ENCODE data around the gene MCMBP. TPM values are rescaled to one million over a fixed set of nuclear protein-coding genes. Genes with fewer than 3 reads are reported as not detected.

Gene MCMBP
- total RNA-seq, 2 donors from 2014 or later: 40.1 to 41.0 TPM

DNA sequence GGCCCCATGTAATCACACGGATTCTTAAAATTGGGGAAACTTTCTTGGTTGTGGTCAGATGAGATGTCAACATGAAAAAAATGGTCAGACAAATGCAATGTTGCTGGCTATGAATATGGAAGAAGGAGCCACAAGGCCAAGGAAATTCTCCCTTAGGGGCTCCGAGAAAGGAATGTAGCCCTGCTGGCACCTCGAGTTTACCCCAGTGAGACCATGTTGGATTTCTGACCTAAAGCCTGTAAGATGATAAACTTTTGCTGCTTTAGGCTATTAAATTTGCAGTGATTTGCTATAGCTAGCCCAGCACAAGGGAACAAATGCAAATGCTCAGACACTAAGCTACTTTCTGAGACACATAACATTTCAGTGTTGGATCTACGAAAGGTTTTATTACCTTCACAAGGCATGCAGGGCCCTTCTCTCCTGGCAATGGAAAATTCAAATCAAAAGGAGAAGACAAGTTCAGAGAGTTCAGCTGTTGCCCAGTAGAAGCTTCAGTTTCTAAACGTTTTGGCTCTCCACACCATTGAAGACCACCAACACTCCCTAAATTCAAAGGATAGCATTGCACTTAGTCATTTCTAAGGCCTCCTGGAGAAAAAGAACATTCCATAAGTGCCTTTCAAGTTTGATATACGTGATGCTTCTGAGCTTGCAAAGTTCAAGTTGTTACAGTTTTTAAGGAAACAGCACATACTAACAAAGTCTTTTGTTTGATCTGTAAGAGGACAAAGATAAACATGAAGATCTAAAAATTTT lies 23.4 kb downstream of the MCMBP start:
- ATAC-seq (no peak), DNase-seq (no peak)
- intact Hi-C loops (cut with DNase I, micrococcal nuclease): no loop called here

DNA sequence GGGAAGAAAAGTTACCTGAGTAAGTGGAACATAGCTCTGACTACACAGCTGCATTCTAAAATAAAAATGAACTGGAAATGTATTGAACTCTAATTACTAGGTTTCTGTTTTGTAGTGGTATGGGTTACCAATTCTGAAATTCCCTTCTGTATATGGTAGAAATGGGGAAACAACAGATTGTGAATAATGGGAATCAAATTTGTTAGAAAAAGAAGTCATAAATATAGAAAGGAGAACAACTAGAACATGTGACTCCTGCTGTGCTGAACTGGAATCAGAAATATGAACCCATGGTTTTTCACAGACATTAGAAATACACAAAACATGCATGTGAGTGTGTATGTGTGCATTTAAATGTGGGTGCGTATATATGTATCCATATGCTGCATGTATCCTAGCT lies 27.0 kb downstream of the MCMBP start:
- intact Hi-C loops (cut with DNase I, micrococcal nuclease): no loop called here
- no peak for ATAC-seq
- no peak for DNase-seq

DNA sequence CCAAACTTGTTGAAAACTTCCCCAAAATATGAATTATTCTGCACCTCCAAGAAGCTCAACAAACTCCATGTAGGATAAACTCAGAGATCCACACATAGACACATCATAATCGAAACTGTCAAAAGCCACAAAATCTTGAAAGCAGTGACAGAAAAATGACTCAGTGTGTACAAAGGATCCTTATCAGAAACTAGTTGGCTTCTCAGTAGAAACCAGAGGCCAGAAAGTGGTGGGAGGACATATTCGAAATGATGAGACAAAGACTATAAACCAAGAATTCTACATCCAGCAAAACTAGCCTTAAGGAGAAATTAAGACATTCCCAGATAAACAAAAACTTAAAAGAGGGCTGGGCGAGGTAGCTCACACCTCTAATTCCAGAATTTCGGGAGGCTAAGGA lies 38.5 kb downstream of the MCMBP start:
- DNase-seq (no peak), ATAC-seq (no peak)
- intact Hi-C loops (cut with DNase I, micrococcal nuclease): no loop called here

DNA sequence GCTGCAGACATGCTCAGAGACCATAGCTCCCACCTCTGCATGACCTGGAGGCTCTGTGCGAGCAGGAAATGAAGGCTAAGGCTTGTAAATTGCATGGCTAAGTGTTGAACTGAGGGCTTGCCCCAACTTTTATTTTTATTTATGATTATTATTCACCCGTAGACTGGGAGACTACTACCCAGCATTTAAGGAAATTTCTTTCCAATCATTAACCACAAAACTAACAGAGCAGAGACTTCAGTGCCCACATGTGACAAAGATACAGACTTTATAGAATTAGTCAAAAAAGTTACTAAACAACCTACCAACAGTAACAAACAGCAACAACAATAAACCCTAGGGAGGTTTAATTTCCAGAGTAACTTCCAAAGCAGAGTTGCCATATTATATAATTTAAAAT lies 39.7 kb downstream of the MCMBP start:
- DNase-seq (no peak), ATAC-seq (no peak)
- intact Hi-C loops (cut with DNase I, micrococcal nuclease): no loop called here

DNA sequence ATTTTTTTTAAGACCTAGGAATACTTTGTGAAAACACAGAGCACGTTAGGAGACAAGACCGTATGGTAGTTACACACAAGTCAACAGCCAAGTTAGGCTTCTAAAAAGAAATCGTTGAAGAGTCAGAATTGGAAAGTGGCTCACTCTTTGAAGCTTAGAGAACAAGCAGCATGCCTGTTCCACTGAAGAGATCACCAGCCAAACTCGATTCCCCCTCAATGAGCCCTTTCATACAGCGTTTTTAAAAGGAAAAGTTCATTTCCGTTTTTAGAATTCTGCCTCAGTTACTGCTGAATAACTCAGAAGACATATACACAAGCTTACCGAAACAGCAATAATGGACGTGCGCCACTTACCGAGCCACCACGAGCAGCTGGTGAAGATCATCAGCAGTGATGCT lies 41.0 kb downstream of the MCMBP start:
- intact Hi-C loops (cut with DNase I, micrococcal nuclease): no loop called here
- ATAC-seq (no peak), DNase-seq (no peak)

DNA sequence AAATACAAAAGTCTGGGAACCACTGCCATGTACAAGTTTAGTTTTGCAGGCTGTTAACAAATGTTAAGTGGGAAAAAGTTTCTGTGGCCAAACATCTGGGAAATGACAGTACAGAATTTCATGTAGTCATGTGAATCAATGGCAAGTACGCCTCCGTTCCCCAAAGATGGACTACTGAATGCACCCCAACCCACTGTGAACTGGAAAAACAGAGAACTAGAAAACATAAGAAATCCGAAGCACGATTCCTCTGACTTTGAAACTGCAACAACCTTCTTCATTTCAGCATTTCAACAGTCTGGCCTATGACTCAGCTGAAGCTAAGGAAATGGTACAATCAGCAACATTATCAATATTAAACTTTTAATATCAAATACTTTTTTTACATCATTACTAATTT lies 41.8 kb downstream of the MCMBP start:
- DNase-seq (no peak), ATAC-seq (no peak)
- intact Hi-C loops (cut with DNase I, micrococcal nuclease): no loop called here

DNA sequence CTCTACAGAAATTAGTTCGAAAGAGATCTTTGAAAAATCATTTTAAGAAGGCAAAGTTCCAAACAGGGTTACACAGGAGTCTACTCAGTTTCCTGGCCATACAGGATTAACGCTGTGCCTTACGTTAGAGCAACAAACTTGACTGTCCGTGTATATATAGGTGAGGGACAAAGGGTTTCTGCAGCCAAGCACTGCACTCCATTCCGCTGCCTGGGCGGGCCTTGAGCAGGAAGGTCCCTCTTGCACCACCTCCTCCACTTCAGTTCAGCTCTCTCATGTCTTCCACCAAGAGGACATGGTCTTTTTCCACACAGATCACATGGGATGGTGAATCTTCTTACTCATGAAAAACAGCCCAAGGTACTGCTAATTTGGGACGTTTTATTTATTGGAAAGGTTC lies 43.2 kb downstream of the MCMBP start:
- DNase-seq (no peak), ATAC-seq (no peak)
- intact Hi-C loops (cut with DNase I, micrococcal nuclease): no loop called here

DNA sequence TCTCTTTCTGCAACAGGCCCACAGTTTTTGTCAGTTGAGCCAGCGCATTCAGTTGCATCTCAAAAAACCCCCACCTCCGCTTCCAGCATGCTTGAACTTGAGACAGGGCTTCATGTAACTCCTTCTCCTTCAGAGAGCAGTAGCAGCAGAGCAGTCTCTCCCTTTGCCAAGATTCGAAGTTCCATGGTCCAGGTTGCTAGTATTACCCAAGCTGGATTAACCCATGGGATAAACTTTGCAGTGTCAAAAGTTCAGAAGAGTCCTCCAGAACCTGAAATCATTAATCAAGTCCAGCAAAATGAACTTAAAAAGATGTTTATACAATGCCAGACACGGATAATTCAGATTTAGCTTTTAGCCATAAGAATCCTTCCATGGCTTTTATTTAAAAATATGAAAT lies 45.2 kb downstream of the MCMBP start:
- intact Hi-C loops (cut with DNase I, micrococcal nuclease): no loop called here
- no peak for ATAC-seq
- DNase-seq: no peak

DNA sequence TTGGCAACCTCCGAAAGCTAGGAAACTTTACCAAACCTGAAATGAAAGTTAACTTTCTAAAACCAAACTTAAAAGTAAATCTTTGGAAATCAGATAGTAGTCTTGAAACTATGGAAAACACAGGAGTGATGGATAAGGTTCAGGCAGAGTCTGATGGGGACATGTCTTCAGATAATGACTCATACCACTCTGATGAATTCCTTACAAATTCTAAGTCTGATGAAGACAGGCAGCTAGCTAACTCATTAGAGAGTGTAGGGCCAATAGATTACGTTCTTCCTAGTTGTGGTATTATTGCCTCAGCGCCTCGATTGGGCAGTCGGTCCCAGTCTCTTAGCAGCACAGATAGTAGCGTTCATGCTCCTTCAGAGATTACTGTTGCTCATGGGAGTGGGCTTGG lies 45.9 kb downstream of the MCMBP start:
- ATAC-seq (no peak), DNase-seq (no peak)
- intact Hi-C loops (cut with DNase I, micrococcal nuclease): no loop called here

DNA sequence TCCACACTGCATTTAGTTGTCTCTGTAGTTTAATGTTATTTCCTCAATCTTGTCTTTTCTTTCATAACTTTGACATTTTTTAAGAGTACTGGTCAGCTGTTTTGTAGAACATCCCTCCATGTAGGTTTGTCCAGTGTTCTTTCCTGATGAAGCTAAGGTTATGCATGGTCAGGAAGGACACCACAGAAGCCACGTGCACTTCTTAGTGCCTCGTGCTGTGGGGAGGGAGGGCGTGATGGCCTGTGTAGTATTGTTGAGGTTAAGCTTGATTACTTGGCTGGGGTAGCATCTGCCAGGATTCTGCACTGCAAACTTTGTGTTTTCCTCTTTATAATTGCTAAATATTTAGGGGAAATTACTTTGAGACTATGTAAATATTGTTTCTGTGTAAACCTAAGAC lies 48.3 kb downstream of the MCMBP start:
- ATAC-seq: no peak
- no peak for DNase-seq
- intact Hi-C loops (cut with DNase I, micrococcal nuclease): no loop called here

DNA sequence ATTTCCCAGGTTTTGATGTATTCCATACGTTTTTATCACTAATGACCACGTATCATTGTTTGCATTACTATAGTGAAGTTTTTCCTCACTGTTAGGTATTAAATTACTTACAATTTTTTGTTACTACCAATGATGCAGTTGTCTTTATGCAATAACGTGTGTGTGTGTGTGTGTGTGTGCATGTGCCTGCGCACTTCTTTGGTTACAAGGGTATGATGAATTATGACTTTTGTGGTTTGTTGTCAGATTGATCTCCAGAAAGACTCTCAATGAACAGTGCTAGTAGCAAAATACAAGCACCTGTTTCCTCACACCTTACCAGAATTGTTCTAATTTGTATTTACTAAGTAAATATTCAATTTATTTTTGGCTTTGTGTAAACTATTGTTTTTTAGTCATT lies 51.5 kb downstream of the MCMBP start:
- no peak for ATAC-seq
- DNase-seq: no peak
- intact Hi-C loops (cut with DNase I, micrococcal nuclease): no loop called here

DNA sequence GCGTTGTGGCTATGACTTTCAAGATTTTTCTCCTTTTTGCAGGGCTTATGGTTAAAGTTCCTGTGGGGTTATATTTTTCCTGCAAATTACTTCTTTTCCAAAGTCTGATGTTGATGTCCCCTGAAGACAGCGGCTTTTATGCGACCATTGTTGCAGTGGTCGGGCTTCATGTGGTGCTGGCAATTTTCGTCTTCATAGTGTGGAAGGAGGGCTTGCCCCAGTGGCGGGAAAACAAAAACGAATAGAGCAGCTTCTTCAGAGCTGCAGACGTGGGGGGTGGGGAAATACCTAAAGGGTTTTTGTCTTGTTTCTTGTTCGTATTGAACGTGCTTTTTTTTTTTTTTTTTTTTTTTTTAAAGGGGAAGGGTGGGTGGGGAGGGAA lies 53.8 kb downstream of the MCMBP start:
- intact Hi-C loops (cut with DNase I, micrococcal nuclease): no loop called here
- ATAC-seq (no peak), DNase-seq (no peak)

DNA sequence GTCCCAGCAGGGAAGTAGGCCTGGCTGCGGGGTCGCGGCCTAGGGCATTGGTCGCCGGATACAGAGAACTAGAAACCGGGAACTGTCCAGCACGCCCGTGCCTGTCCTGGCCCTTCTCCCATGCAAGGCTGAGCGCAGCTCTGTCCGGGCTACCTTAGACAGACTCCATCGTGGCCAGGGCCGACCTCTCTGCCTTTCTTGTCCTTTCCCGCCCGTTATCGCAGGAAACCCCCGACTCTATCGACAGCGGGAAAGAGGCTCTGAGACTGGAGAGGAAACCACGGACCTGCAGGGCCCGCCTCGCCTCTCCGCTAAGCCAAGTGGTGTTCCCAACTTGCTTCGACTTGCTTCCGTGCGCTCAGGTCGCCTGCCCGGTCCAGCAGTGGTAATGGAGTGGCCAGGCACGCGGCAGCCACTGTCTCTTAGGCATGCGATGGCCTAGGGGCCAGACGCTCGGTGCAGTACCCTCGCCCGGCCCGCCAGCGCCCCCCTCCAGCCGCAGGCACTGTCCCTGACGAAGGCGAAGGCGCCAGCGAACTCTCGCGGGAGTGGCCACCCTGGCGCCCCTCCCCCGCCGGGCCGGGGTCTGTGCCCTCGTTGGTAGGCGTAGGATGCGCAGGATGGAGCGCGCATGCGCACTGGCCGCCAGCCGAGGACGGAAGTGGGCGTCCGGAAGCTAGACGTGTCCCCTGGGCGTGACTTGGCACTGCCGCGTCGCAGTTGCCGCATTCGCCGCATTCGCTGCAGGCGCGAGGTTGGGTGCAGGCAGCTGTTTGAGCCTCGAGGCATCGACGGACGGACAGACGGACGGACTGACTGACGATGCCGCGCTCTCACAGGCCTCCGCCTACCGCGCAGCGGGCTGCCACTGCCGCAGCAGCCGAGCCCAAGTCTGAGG lies 54.4 kb downstream of the MCMBP start:
- no peak for ATAC-seq
- intact Hi-C loops (cut with DNase I, micrococcal nuclease): no loop called here

DNA sequence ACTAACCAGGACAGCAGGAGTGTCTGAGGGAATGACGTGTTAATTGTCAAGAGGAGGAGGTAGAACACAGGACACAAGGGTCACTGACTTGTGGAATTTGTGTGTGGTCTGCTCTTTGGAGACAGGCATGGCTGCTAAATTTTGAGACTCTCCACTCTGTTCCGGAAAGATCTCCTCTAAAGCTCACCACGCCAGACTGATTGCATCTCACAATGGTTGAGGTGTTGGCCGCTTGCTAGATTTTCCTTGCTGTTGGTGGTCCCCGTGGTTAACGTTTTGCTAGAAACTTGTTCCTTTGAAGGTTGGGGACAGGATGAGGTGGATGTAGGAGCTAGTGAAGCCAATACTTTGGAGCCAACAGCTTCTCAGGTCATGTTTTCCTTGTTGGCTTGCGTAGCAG lies 57.0 kb downstream of the MCMBP start:
- ATAC-seq (no peak), DNase-seq (no peak)
- intact Hi-C loops (cut with DNase I, micrococcal nuclease): no loop called here

More for the DNA sequence above, 54.4 kb downstream of the MCMBP start:
- peak; percentile 15 to 38 for DNase-seq

DNA sequence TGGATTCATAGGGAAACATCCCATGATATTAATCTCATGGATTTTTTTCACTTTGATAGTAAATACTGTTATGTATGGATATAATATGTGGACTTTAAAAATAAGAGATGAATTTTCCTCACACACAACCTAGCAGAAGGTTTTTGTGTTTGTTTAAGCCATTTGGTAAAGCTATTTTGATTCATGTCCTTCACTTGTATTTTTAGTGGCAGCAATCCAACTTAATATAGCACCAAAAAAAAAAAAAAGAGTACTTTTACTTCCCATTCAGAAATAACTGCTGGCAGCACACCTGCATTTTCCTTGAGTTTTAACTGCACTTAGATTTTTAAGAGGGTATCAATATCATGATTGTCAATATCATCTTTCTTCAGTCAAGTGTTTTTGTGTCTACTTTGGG lies 60.0 kb downstream of the MCMBP start:
- intact Hi-C loops (cut with DNase I, micrococcal nuclease): no loop called here
- DNase-seq (no peak), ATAC-seq (no peak)

DNA sequence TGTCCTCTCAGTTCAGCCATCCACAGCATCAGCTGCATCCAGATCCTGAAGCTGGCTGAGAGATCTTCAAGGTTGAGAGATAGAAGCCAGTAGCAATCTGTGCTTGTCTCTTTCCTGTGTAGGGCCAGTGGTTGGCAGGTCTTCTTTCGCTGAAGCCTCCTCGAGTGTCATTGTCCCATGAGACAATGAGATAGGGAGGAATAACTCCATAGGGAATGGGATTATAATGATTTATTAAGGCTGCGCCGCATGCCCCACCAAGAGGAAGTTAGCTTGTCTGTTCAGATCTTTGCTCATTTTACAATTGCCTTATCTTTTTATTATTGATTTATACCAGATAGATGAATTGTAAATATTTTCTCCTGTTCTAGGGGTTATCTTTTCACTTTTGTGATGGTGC lies 61.5 kb downstream of the MCMBP start:
- DNase-seq (no peak), ATAC-seq (peak; percentile 58)
- intact Hi-C loops (cut with DNase I, micrococcal nuclease): no loop called here

DNA sequence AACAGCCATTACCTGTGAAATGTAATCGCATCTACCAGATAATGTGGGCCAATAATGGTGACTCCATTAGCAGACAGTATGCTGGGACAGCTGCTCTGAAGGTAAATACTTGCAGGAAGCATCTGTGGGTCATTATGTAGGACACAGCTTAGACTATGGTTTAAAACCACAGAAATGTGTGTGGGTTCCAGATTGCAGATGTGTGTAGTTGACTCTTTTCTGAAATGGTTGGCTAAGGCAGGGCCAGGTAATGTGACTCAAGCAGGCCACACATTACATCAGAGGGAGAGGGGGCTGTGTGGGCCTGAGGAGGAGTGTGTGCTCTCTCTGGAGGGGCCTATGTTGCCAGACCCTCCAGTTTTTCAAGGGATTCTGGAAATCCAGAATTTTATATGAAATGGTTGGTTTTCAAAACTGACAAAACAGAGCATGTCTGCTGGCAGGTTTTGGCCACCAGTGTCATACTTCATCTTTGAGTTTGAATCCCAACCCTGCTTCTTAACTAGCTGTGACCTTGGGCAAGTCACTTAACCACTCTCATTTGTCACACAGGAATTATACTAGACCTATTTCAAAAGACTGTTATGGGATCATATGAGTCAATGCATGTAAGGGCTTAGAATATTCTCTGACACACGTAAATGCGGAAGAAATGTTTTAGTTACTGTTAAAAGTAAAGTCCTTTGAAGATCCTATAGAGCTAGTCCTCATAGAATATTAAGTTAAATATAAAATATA lies 64.5 kb downstream of the MCMBP start:
- intact Hi-C loops (cut with DNase I, micrococcal nuclease): no loop called here
- no peak for DNase-seq
- ATAC-seq: no peak

DNA sequence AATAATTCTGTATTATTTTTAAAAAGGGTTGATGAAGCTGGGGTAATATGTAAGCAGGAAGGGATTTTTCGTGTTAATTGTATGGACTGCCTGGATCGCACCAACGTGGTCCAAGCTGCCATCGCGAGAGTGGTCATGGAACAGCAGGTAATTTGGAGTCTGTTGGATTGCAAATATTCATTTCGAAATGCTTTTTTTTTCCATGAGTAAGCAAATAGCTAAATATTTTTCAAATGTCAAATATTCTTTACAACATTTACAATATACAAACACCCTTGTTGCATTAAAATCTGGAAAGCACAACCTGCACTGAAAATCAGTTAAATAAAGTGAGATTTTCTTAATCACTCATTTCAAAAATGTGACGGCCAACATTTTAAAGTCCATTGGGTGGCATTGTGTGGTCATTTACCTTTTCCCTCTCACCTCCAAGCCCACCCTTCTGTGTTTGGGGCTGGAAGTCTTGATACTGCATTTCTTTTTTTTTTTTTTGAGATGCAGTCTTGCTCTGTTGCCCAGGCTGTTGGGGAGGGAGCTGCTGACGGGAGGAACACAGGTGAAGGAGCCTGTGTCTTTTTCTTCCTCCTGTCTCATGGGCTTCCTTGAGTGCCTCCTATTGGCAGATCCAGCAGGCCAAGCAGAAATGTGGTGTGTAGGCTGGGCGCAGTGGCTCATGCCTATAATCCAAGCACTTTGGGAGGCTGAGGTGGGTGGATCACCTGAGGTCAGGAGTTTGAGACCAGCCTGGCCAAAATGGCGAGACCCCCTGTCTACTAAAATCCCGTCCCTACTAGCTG lies 66.1 kb downstream of the MCMBP start:
- intact Hi-C loops (cut with DNase I, micrococcal nuclease): no loop called here
- DNase-seq: no peak
- no peak for ATAC-seq

DNA sequence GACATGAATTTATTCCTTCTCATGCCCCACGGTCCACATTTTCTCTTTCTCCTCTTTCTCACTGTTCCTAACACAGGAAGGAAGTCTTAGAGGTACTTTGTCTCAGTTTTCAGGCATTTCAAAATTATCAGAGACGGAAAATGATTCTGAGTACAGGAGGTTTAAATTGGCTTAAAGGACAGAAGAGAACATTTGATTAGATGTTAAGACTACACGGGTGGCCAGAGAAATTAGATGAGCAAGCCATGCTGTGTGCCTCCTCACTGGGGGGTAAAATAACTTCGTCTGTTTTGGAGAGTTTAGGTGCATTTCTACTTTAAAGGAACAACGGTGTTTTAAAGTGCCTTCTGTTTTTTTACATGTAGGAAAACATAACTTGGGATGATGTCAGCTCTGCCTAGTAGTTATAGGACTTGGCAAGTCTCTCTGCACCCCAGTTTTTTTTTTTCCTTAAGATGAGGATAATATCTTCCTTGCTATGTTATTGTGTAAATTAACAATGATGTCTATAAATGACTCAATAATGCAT lies 66.9 kb downstream of the MCMBP start:
- DNase-seq: no peak
- no peak for ATAC-seq
- intact Hi-C loops (cut with DNase I, micrococcal nuclease): no loop called here
